NCI-H82 (cell line): Measurements from ENCODE around the gene PDE4B.
A peak's percentile ranks its signal among the peaks of the same experiment; 100 is the strongest.

Experiments used
- DNase-seq: peaks from one replicate; lab custom pipeline; 2025; lab: John Stamatoyannopoulos, UW

PDE4B gene

GRCh38 chr1:65792669-65793358, at the start of gene PDE4B:
Gene PDE4B (plus strand): TSS chr1:65792895.
- peak; percentile 53 for DNase-seq

DNA sequence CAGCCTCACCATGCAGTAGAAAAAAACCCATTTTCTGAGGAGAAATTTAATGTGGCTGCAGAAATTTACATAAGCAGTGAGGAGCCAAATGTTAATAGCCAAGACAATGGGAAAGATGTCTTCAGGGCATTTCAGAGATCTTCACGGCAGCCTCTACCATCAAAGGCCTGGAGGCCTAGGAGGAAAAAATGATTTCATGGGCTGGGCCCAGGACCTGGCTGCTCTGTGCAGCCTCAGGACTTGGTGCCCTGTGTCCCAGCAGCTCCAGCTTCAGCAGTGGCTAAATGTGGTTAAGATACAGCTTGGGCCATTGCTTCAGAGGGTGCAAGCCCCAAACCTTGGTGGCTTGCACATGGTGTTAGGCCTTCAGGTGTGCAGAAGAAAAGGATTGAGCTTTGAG, 48.0 kb upstream of the PDE4B start:
- no peak for DNase-seq

- DNase-seq, result no peak
Measured at GRCh38 chr1:65751961-65752360, 40.7 kb upstream of the PDE4B start.

- no peak for DNase-seq
Measured at GRCh38 chr1:65756616-65757015, 36.1 kb upstream of the PDE4B start.

GRCh38 chr1:65757531-65757930, 35.2 kb upstream of the PDE4B start:
- DNase-seq, result peak; percentile 7

DNA sequence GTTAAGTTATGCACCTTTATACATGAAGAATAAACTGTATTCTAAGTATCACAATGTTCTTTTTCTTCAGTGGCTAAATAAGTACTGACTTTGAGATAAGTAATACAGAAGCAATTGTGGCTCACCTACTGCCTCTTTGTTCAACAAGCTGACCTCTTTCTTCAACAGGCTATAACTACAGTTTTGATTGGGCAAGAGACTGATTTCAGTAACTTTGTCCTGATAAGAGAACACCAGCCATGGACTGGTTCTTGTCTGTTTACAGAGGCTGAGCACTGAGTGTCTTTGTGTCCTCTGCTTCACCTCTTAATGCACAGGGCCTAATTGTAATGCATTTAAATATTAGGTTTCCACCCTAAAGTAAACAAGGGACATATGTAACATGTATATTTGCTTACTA, 34.6 kb upstream of the PDE4B start:
- no peak for DNase-seq

- no peak for DNase-seq
Measured at GRCh38 chr1:65759516-65759915, 33.2 kb upstream of the PDE4B start.

GRCh38 chr1:65762081-65762862, 30.4 kb upstream of the PDE4B start:
- DNase-seq, result no peak

DNA sequence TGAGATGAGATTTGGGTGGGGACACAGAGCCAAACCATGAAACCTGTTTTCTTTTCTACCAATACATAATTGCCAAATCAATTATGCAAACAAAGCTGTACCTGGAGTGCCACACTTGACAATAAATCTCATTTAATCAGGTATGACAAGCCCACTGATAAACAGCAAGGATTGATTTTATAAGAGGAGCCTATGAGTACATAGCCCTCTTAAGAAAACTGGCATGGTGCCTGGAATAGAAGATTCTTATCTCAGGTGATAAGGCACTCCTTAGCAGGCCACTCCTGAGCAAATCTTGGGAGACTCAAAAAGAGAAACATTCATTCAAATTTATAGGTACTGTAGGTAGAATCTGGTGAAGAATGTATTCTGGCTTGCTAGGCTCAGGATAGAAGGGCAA, 28.6 kb upstream of the PDE4B start:
- peak; percentile 4 for DNase-seq

DNA sequence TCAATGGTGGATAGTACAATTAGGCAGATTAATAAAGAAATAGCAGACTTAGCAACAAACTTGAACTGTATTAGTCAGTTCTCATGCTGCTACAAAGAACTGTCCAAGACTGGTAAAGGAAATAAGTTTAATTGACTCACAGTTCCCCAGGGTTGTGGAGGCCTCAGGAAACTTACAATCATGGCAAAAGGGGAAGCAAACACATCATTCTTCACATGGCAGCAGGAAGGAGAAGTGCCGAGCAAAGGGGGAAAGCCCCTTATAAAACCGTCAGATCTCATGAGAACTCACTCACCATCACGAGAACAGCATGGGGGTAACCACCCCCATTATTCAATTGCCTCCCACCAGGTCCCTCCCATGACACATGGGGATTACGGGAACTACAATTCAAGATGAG, 27.1 kb upstream of the PDE4B start:
- no peak for DNase-seq

DNA sequence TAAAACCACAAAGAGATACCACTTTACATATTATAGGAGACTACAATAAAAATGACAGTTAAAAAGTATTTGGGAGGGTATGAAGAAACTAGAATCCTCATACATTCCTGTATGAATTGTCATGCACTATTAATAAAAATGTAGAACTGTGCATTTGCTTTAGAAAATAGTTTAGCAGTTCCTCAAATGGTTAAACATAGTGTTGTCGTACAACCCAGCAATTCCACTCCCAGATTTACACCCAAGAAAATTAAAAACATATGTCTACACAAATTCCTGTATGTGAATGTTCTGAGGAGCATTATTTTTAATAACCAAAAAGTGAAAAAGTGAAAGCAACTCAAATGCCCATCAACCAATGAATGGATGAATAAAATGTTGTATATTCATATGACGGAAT, 23.1 kb upstream of the PDE4B start:
- no peak for DNase-seq

DNA sequence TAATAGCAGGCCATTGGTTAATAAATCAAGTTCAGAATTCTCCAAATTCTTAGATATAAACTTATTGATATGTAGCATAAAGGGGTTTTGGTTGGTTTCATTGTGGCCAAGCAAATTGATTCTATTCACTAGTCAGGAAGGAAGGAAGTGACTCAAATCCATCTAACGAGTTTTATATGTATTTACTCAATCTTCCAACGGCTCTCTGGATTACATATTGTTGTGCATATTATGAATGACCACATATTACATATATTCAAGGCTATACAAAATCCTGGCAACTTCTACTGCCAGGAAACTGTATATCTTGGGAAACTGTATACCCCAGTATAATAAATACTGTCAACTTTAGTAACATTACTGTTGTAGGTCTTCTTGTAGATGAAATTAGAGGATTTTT, 20.1 kb upstream of the PDE4B start:
- no peak for DNase-seq

DNA sequence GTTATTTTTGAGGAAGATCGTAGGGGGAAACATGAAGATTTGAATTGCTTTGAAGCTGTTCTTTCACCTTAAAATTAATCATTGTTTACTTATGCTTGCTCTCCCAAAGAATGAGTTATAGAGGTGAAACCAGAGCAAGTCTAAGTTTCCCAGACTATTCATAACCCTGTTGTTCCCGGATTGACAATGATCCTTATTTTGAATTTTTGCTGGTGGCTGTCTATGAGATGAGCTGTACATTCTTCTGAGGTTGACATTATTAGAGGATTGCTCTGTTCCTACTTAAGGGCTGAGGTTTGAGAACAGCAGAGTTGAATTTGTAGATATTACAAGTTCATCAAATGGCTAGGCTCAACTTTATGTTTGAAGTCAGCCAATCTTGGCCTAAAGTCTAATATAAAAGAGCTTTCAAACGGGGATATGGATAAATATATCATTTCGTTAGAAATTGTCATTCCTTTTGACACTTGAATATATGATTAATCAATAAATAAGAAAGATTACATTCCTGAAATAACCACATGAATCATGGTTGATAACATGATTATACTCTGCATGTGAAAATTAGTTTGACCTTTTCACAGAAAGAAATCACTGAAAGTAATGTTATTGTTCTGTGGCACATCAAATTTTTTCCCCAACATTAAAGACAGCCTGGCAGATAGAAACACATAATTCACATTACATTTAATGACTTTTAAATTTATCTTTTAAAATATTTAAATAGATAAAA, 19.1 kb upstream of the PDE4B start:
- DNase-seq, result no peak

- no peak for DNase-seq
Measured at GRCh38 chr1:65788762-65789161, 3.9 kb upstream of the PDE4B start.

- DNase-seq, result no peak
Measured at GRCh38 chr1:65791396-65791795, 1.3 kb upstream of the PDE4B start.

DNA sequence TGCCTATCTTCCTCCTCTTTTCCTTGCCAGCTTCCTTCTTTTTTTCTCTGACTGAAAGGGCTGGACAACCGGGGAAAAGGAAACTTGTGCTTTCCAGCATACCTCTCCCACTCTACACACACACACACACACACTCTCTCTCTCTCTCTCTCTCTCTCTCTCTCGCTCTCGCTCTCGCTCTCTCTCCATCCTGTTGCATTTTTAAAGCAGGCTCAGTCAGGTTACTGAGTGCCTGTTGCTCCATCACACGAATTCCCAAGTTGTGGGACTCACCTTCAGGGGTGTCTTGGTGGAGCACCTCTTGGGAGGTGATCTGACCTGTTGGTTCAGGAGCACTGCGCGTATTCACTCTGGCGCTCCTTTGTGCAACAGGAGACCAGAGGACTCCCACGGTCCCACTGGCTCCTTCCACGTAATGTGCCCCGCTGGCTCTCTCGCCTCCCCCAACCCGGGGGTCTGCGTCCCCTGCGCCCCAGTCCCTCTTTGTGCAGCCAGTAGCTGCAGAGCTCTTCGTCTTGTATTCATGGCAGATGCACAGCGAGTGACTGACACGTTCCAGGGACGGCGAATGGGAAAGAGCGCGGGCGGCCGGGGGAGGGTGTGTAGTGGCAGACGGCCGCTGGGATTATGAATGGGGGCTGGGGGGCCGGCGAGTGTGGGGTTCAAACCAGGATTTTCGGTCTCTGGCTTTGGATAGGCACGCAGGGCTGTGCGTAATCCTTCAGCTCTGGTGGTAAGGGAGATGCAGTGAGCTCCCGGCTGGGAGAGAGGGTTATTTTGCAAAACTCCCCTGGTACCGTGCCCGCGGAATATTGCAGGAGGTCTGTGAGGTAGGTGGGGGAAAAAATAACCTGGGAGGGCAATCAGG, 660 bp upstream of the PDE4B start:
- peak; percentile 80 for DNase-seq

- no peak for DNase-seq
Measured at GRCh38 chr1:65793359-65793732, 651 bp downstream of the PDE4B start.

DNA sequence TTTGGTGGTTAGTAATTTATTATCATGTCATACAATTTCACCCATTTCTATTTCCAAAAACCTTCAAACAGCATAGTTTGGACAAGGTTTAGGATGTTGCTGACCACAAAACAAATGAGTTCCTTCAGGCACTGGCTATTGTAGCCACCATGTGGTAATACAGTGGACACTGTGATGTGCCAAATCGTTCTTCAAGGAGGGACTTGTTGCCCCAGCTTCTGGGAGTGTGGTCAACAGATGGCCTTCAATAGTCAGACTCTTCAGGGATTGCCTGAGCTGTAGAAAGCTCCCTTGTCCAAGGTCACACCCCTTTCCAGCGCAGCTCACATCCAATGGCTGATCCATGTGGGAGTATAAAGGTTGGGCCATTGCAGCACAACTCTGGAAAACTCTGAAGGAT, 2.6 kb downstream of the PDE4B start:
- DNase-seq, result peak; percentile 19

- DNase-seq, result no peak
Measured at GRCh38 chr1:65799601-65800000, 6.9 kb downstream of the PDE4B start.

GRCh38 chr1:65804584-65804983, 11.9 kb downstream of the PDE4B start:
- no peak for DNase-seq

- DNase-seq, result no peak
Measured at GRCh38 chr1:65812065-65812464, 19.4 kb downstream of the PDE4B start.

DNA sequence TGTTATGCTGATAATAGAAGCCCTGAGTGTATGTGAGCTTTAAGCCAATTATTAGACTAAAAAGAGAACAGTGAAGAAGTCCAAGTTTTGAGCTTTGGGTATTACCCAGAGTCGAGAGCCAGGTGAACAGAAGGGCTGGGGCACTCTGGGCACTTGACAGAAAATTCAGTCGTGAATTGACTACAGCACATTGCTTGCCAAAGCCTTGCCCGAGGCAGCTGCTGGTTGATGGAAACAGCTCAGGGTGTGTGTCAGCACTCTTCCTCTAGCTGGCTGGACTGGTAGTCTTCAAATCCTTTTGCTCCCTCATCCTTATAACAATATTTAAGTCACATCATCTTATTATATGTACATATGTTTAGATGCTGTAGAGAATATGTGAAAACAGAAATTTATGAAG, 21.3 kb downstream of the PDE4B start:
- DNase-seq, result peak; percentile 13
